Esophagus (tissue), 2 donors: ENCODE results near the gene PAM. TPM values are rescaled to one million over a fixed set of nuclear protein-coding genes. Genes with fewer than 3 reads are reported as not detected.

Source experiments
- H3K27ac ChIP-seq, 2 donors: one replicate each; pipeline ENCODE4 v1.5.1; 2013; ENCODE audit warnings: low read depth in 2 of 2, mild to moderate bottlenecking in 2 of 2, inconsistent platforms in 1 of 2, low read length in 1 of 2, moderate library complexity in 1 of 2
- H3K27me3 ChIP-seq, 2 donors: one replicate each; pipeline ENCODE4 v1.6.1; 2013; ENCODE audit warnings: low read length in 2 of 2, control low read depth in 1 of 2, mild to moderate bottlenecking in 1 of 2; ENCODE audit not compliant: insufficient read depth in 2 of 2, control insufficient read depth in 1 of 2
- H3K36me3 ChIP-seq, 2 donors: one replicate each; pipeline ENCODE4 v1.6.1; 2013; ENCODE audit warnings: low read length in 1 of 2; ENCODE audit not compliant: control insufficient read depth in 2 of 2, insufficient read depth in 2 of 2
- H3K4me1 ChIP-seq, 2 donors: one replicate each; pipeline ENCODE4 v1.6.1; 2013; ENCODE audit warnings: low read length in 1 of 2; ENCODE audit not compliant: control insufficient read depth in 2 of 2, insufficient read depth in 2 of 2
- H3K4me3 ChIP-seq, 2 donors: one replicate each; pipeline ENCODE4 v1.5.1; 2013; ENCODE audit warnings: low read length in 2 of 2, mild to moderate bottlenecking in 2 of 2, low read depth in 1 of 2, moderate library complexity in 1 of 2
- H3K9me3 ChIP-seq, 2 donors: one replicate each; pipeline ENCODE4 v1.6.1; 2013; ENCODE audit warnings: mild to moderate bottlenecking in 2 of 2, low read depth in 1 of 2, low read length in 1 of 2, moderate library complexity in 1 of 2; ENCODE audit not compliant: control insufficient read depth in 2 of 2, insufficient read depth in 1 of 2
- WGBS, 2 donors: extraction: QIAGEN DNeasy Blood & Tissue Kit; methylation state at CpG; one replicate each; pipeline ENCODE4 v1.1.7; 2013; 5-methylcytosine and 5-hydroxymethylcytosine counted together
- polyA plus RNA-seq, 2 donors: library from polyadenylated mRNA; stranded (reverse); fragments of 200-250 nt; gene quantifications; one replicate each; pipeline ENCODE4 v1.2.3, GENCODE V29; 2013
- donor health status: healthy with polysubstance abuse.
- donor health status: Bipolar disorder and iron deficiency.

The PAM gene
- polyA plus RNA-seq, 2 donors = 23.8 to 30.9 TPM

- Histone ChIP-seq H3K9me3 (no peaks in the 10 kb centered on the region), H3K4me1 (no peaks in the 10 kb centered on the region), H3K4me3 (no peak overlapping the region), H3K27me3 (no peaks in the 10 kb centered on the region), H3K27ac (peak overlapping the region in 1 of 2 donors; percentile 10), H3K36me3 (no peaks in the 10 kb centered on the region)
These were observed 7.0 kb downstream of the PAM start for GRCh38 chr5:102762095-102762534.

- no peaks in the 10 kb centered on the region for H3K9me3 ChIP-seq
- H3K4me1 ChIP-seq = no peaks in the 10 kb centered on the region
- no peaks in the 10 kb centered on the region for H3K36me3 ChIP-seq
- 61 to 77% methylated on average over 4 of the region's 4 CpGs for WGBS, 2 donors
- H3K4me3 ChIP-seq = no peak overlapping the region
- no peaks in the 10 kb centered on the region for H3K27me3 ChIP-seq
- H3K27ac ChIP-seq = no peak overlapping the region
These were observed 7.6 kb downstream of the PAM start for GRCh38 chr5:102762562-102763227.

GRCh38 chr5:102763734-102764133, 8.6 kb downstream of the PAM start:
- H3K4me1 ChIP-seq = no peaks in the 10 kb centered on the region
- no peaks in the 10 kb centered on the region for H3K36me3 ChIP-seq
- H3K27me3 ChIP-seq = no peaks in the 10 kb centered on the region
- H3K4me3 ChIP-seq = no peak overlapping the region
- WGBS, 2 donors = 87 to 88% methylated on average over 5 of the region's 5 CpGs
- H3K9me3 ChIP-seq = no peaks in the 10 kb centered on the region
- no peak overlapping the region for H3K27ac ChIP-seq

GRCh38 chr5:102764381-102765004, 9.4 kb downstream of the PAM start:
- no peaks in the 10 kb centered on the region for H3K27me3 ChIP-seq
- H3K4me3 ChIP-seq = no peak overlapping the region
- H3K27ac ChIP-seq = no peak overlapping the region
- H3K4me1 ChIP-seq = no peaks in the 10 kb centered on the region
- H3K36me3 ChIP-seq = no peaks in the 10 kb centered on the region
- 86% methylated on average over 7 of the region's 7 CpGs for WGBS, 2 donors
- H3K9me3 ChIP-seq = no peaks in the 10 kb centered on the region

GRCh38 chr5:102765350-102765749, 10.2 kb downstream of the PAM start:
- Histone ChIP-seq H3K4me3 (no peak overlapping the region), H3K27me3 (no peaks in the 10 kb centered on the region), H3K36me3 (no peaks in the 10 kb centered on the region), H3K27ac (no peak overlapping the region), H3K9me3 (no peaks in the 10 kb centered on the region), H3K4me1 (no peaks in the 10 kb centered on the region)
- 90% methylated on average over 3 of the region's 3 CpGs for WGBS, 2 donors

GRCh38 chr5:102766295-102767090, 11.4 kb downstream of the PAM start:
- no peak overlapping the region for H3K27ac ChIP-seq
- no peaks in the 10 kb centered on the region for H3K36me3 ChIP-seq
- H3K27me3 ChIP-seq = no peaks in the 10 kb centered on the region
- no peak overlapping the region for H3K4me3 ChIP-seq
- 91 to 92% methylated on average over 4 of the region's 4 CpGs for WGBS, 2 donors
- no peaks in the 10 kb centered on the region for H3K4me1 ChIP-seq
- no peaks in the 10 kb centered on the region for H3K9me3 ChIP-seq

GRCh38 chr5:102767862-102768261, 12.8 kb downstream of the PAM start:
- H3K4me3 ChIP-seq = no peak overlapping the region
- no peaks in the 10 kb centered on the region for H3K27me3 ChIP-seq
- no peaks in the 10 kb centered on the region for H3K9me3 ChIP-seq
- H3K4me1 ChIP-seq = no peaks in the 10 kb centered on the region
- no peaks in the 10 kb centered on the region for H3K36me3 ChIP-seq
- H3K27ac ChIP-seq = no peak overlapping the region
- 79 to 90% methylated on average over 2 of the region's 2 CpGs for WGBS, 2 donors

- Histone ChIP-seq H3K27me3 (no peaks in the 10 kb centered on the region), H3K27ac (no peak overlapping the region), H3K4me3 (no peak overlapping the region), H3K9me3 (no peaks in the 10 kb centered on the region), H3K36me3 (no peaks in the 10 kb centered on the region), H3K4me1 (no peaks in the 10 kb centered on the region)
- 82 to 96% methylated on average over 3 of the region's 3 CpGs for WGBS, 2 donors
These were observed 15.7 kb downstream of the PAM start for GRCh38 chr5:102770803-102771202.

GRCh38 chr5:102771435-102771834, 16.3 kb downstream of the PAM start:
- Histone ChIP-seq H3K4me1 (no peaks in the 10 kb centered on the region), H3K4me3 (no peak overlapping the region), H3K9me3 (no peaks in the 10 kb centered on the region), H3K36me3 (no peaks in the 10 kb centered on the region), H3K27me3 (no peaks in the 10 kb centered on the region), H3K27ac (no peak overlapping the region)
